Measurements from ENCODE around the gene PRAF2.

Gene PRAF2

GRCh38 chrX:49067285-49068120 lies 6.3 kb downstream of the PRAF2 start:
- no peak overlapping the region for H3K4me3 ChIP-seq (ENCODE audit: low read depth, low read length)
- no peak for TF ChIP-seq CTCF (conservative IDR thresholded peaks at IDR 0.05; ENCODE audit: low read depth, low read length)
- DNase-seq (ENCODE audit: low read depth), result no peak

DNA sequence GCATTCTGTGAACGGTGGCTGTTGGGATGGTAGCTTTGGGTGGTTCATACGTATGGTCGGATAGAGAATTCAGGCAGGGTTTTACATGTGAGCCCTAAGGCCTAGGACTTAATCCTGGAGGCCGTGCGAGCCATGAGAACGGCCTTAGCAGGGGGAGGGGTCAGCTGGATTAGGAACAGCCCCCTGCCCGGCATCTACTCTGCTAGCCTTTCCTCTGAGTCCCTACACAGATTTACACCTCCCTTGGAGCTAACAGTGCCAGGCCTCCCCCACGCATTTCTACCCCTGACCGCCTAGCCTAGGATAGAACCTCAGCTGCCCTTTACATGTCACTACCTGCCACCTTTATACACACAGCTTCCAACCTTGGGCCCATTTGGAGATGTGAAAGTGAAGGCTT lies 7.1 kb downstream of the PRAF2 start:
- no peak for DNase-seq (ENCODE audit: low read depth)
- no peak overlapping the region for H3K4me3 ChIP-seq (ENCODE audit: low read depth, low read length)
- TF ChIP-seq CTCF (conservative IDR thresholded peaks at IDR 0.05; ENCODE audit: low read depth, low read length), result no peak

GRCh38 chrX:49066278-49066677 lies 7.5 kb downstream of the PRAF2 start:
- TF ChIP-seq CTCF (conservative IDR thresholded peaks at IDR 0.05; ENCODE audit: low read depth, low read length), result no peak
- no peak overlapping the region for H3K4me3 ChIP-seq (ENCODE audit: low read depth, low read length)
- no peak for DNase-seq (ENCODE audit: low read depth)

DNA sequence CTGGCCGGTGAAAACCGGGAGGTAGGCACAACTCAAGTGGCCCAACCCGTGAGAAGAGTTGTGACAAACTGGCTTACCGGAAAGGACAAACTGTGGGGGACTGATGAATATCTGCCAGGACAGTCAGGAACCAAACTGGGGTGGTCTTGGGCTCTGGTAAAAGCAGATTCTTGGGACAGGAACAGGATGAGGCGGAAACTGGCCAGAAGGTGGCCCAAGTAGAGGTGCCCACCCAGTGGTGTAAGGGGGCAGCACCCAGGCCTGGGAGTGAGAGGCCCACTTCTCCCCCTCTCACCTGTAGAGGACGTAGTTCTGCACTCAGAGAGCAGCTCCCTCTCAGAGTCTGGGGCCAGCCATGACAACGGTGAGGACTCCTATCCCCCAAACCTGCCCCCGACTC lies 9.1 kb downstream of the PRAF2 start:
- DNase-seq (ENCODE audit: low read depth), result no peak
- no peak overlapping the region for H3K4me3 ChIP-seq (ENCODE audit: low read depth, low read length)
- TF ChIP-seq CTCF (conservative IDR thresholded peaks at IDR 0.05; ENCODE audit: low read depth, low read length), result no peak

DNA sequence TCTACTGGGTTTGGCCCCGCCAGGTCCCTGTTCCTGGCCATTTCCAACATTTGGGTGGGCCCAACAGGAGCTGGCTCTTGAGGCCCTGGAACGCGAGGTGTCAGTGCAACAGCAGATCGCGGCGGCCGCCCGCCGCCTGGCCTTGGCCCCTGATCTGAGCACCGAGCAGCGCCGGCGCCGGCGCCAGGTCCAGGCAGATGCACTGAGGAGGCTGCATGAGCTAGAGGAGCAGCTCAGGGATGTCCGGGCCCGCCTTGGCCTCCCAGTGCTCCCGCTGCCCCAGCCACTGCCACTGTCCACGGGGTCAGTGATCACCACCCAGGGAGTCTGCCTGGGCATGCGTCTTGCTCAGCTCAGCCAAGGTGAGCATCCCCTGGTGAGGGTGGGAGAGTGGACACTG lies 9.5 kb downstream of the PRAF2 start:
- DNase-seq (ENCODE audit: low read depth), result no peak
- no peak for TF ChIP-seq CTCF (conservative IDR thresholded peaks at IDR 0.05; ENCODE audit: low read depth, low read length)
- no peak overlapping the region for H3K4me3 ChIP-seq (ENCODE audit: low read depth, low read length)

DNA sequence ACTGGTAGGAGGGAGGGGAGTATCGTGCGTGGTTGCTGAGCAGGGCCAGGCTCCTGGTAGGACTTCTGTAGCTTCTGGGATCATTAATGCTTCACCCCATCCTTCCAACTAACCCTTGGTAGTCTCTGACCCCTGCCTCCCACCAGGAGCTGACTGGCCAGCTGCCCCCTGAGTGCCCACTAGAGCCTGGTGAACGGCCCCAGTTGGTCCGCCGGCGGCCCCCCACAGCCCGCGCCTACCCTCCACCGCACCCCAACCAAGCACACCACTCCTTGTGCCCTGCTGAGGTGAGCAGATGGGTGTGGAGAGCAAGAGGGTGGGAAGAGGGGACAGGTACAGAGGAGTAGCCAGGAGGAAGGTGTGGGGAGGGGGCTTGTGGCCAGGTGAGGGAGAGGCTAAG lies 10.1 kb downstream of the PRAF2 start:
- DNase-seq (ENCODE audit: low read depth), result no peak
- H3K4me3 ChIP-seq (ENCODE audit: low read depth, low read length), result no peak overlapping the region
- TF ChIP-seq CTCF (conservative IDR thresholded peaks at IDR 0.05; ENCODE audit: low read depth, low read length), result no peak

- no peak overlapping the region for H3K4me3 ChIP-seq (ENCODE audit: low read depth, low read length)
- DNase-seq (ENCODE audit: low read depth), result no peak
- no peak for TF ChIP-seq CTCF (conservative IDR thresholded peaks at IDR 0.05; ENCODE audit: low read depth, low read length)
These were observed 11.9 kb downstream of the PRAF2 start for GRCh38 chrX:49061916-49062315.

Data from choroid plexus epithelial cell (primary cell).